ENCODE results near the gene UAP1L1.

UAP1L1 gene

GRCh38 chr9:137075275-137075775 is 2.0 kb upstream of the UAP1L1 start:
- DNase-seq: no peak

- no peak for DNase-seq
Observed at GRCh38 chr9:137076636-137077009, 694 bp upstream of the UAP1L1 start.

- DNase-seq: no peak
Observed at GRCh38 chr9:137077758-137078693, 709 bp downstream of the UAP1L1 start.

- DNase-seq: no peak
Observed at GRCh38 chr9:137078701-137079400, 1.5 kb downstream of the UAP1L1 start.

GRCh38 chr9:137079401-137079787 is 2.1 kb downstream of the UAP1L1 start:
- DNase-seq: no peak

- no peak for DNase-seq
Observed at GRCh38 chr9:137080260-137081122, 3.2 kb downstream of the UAP1L1 start.

GRCh38 chr9:137082222-137082924 is 5.1 kb downstream of the UAP1L1 start:
- no peak for DNase-seq

- DNase-seq: no peak
Observed at GRCh38 chr9:137082925-137083290, 5.6 kb downstream of the UAP1L1 start.

- peak; percentile 98 for DNase-seq
Observed at GRCh38 chr9:137083394-137084004, 6.2 kb downstream of the UAP1L1 start.

GRCh38 chr9:137084526-137084925 is 7.2 kb downstream of the UAP1L1 start:
- DNase-seq: no peak

- DNase-seq: peak; percentile 48
Observed at GRCh38 chr9:137085920-137086530, 8.7 kb downstream of the UAP1L1 start.

GRCh38 chr9:137086531-137087408 is 9.5 kb downstream of the UAP1L1 start, which contains the start of gene MAN1B1:
TSS of gene MAN1B1 (plus strand) at chr9:137086985. CDS start at chr9:137087000, 15 bp downstream.
- DNase-seq: peak; percentile 97

GRCh38 chr9:137087409-137087925 is 10.2 kb downstream of the UAP1L1 start:
- no peak for DNase-seq

- DNase-seq: no peak
Observed at GRCh38 chr9:137088121-137088520, 10.8 kb downstream of the UAP1L1 start.

GRCh38 chr9:137089232-137089947 is 12.1 kb downstream of the UAP1L1 start:
- no peak for DNase-seq

- no peak for DNase-seq
Observed at GRCh38 chr9:137095664-137096517, 18.6 kb downstream of the UAP1L1 start.

- DNase-seq: no peak
Observed at GRCh38 chr9:137096785-137097546, 19.6 kb downstream of the UAP1L1 start.
